K562 (cell line): ENCODE measurements around the gene ATP2A3. TPM values are rescaled to one million over a fixed set of nuclear protein-coding genes. Genes with fewer than 3 reads are reported as not detected.

ENCODE experiments used
- ATAC-seq: fragments of 200-7000 bp; cut with Tn5 transposase; 3 replicates; pipeline ENCODE4 v1.9.1; 2020; ENCODE audit warnings: moderate library complexity
- BruUV-seq: library from RNA; stranded (reverse); fragments of 400-500 nt; replicated peaks from 2 replicates; lab custom pipeline; 2021; lab: Mats Ljungman, UMichigan
- CTCF ChIA-PET: fragments of 300-600 bp; formaldehyde crosslinking; extraction: SDS; loops from one replicate; lab custom pipeline; 2021; ENCODE audit warnings: low intra/inter-chr PET ratio; lab: Yijun Ruan, JAX
- POLR2A ChIA-PET: fragments of 300-600, 350-650 bp; sonication (Branson Sonifier 250); formaldehyde crosslinking; extraction: SDS; loops from one replicate; lab custom pipeline; 2021; ENCODE audit warnings: antibody characterized with exemption, inconsistent platforms; lab: Yijun Ruan, JAX
- DNase-seq, 4 experiments: peaks; one replicate each; pipeline versions ENCODE4 v3.0.0 to v3.0.0-alpha.2; 2011 to 2018; ENCODE audit warnings: low spot score in 3 of 4, mixed read lengths in 3 of 4; ENCODE audit errors: extremely low read depth in 1 of 4
- FAIRE-seq: peaks from 2 replicates; lab custom pipeline; 2011; peaks lifted over from hg19 to GRCh38; lab: Jason Lieb, UNC
- H2AFZ ChIP-seq: 2 replicates; pipeline ENCODE4 v1.6.0; 2011; ENCODE audit warnings: low read depth, low read length, control low read depth, inconsistent platforms
- H3K27ac ChIP-seq: fragments of 200-600 bp; 3 replicates; pipeline ENCODE4 v1.8.0; 2011; ENCODE audit warnings: low read depth, mild to moderate bottlenecking, control low read depth, inconsistent platforms, low read length, moderate library complexity, mixed read lengths; ENCODE audit errors: extremely low read depth
- H3K27me3 ChIP-seq, 2 experiments: fragments of 300-600 bp in 1 of 2; 2 replicates in 1 of 2; 3 replicates in 1 of 2; pipeline versions ENCODE4 v1.6.0 to v1.8.0; 2011; ENCODE audit warnings: inconsistent platforms in 2 of 2, low read length in 2 of 2, mild to moderate bottlenecking in 1 of 2, mixed read lengths in 1 of 2, moderate library complexity in 1 of 2; ENCODE audit not compliant: control insufficient read depth in 2 of 2, insufficient read depth in 2 of 2
- H3K36me3 ChIP-seq: fragments of 300-600 bp; 3 replicates; pipeline ENCODE4 v1.8.0; 2011; ENCODE audit warnings: mild to moderate bottlenecking, low read length, inconsistent platforms; ENCODE audit not compliant: control insufficient read depth, insufficient read depth
- H3K4me1 ChIP-seq, 2 experiments: fragments of 200-600 bp in 1 of 2; replicated peaks in 1 of 2; 2 replicates in 1 of 2; 3 replicates in 1 of 2; pipeline versions ENCODE4 v1.5.1 to v1.8.0; 2011; ENCODE audit warnings: inconsistent platforms in 2 of 2, low read length in 2 of 2, mild to moderate bottlenecking in 1 of 2, mixed read lengths in 1 of 2, moderate library complexity in 1 of 2; ENCODE audit not compliant: control insufficient read depth in 2 of 2, insufficient read depth in 2 of 2
- H3K4me2 ChIP-seq: 2 replicates; pipeline ENCODE4 v1.6.1; 2011; ENCODE audit warnings: low read length, control low read depth, inconsistent platforms, mixed read lengths; ENCODE audit not compliant: insufficient read depth
- H3K4me3 ChIP-seq: fragments of 200-600 bp; sonication (generic), shearing (Covaris generic); 2 replicates; pipeline ENCODE4 v1.5.1; 2016; ENCODE audit warnings: control low read depth, inconsistent platforms
- H3K79me2 ChIP-seq: fragments of 200-600 bp; 3 replicates; pipeline ENCODE4 v1.8.0; 2011; ENCODE audit warnings: low read length, inconsistent platforms; ENCODE audit not compliant: control insufficient read depth, insufficient read depth
- H3K9ac ChIP-seq, 2 experiments: 2 replicates each; pipeline versions ENCODE4 v1.6.0 to v1.6.1; 2011; ENCODE audit warnings: low read depth in 2 of 2, low read length in 2 of 2, control low read depth in 1 of 2, inconsistent platforms in 1 of 2, mild to moderate bottlenecking in 1 of 2, mixed read lengths in 1 of 2; ENCODE audit not compliant: insufficient read depth in 1 of 2
- H3K9me1 ChIP-seq: one replicate; pipeline ENCODE4 v1.6.0; 2011; ENCODE audit warnings: inconsistent platforms, mild to moderate bottlenecking, low read length, moderate library complexity; ENCODE audit not compliant: control insufficient read depth, insufficient read depth
- H3K9me3 ChIP-seq: replicated peaks from 2 replicates; pipeline ENCODE4 v1.5.1; 2011; ENCODE audit warnings: low read depth, low read length, inconsistent platforms; ENCODE audit not compliant: control insufficient read depth, insufficient read depth
- H4K20me1 ChIP-seq: replicated peaks from 2 replicates; pipeline ENCODE4 v1.6.1; 2011; ENCODE audit warnings: low read length, inconsistent platforms, mixed read lengths; ENCODE audit not compliant: control insufficient read depth, insufficient read depth
- ADNP ChIP-seq: fragments of 200-800 bp; sonication (Bioruptor generic); IDR thresholded peaks from 2 replicates; pipeline ENCODE4 v1.6.1; 2016; ENCODE audit warnings: missing genetic modification characterization, missing compliant biosample characterization
- LCOR ChIP-seq: sonication (generic); formaldehyde crosslinking; IDR thresholded peaks from 2 replicates; pipeline ENCODE4 v1.8.0; 2022; ENCODE audit warnings: mild to moderate bottlenecking, missing genetic modification reagents
- MCM3 ChIP-seq: fragments of 450-650 bp; IDR thresholded peaks from 2 replicates; pipeline ENCODE4 v1.6.1; 2016
- NFE2L1 ChIP-seq: fragments of 450-650 bp; IDR thresholded peaks from 2 replicates; pipeline ENCODE4 v1.6.1; 2016; ENCODE audit warnings: missing genetic modification characterization, low read depth, mild to moderate bottlenecking, missing compliant biosample characterization, moderate library complexity, borderline replicate concordance
- TAL1 ChIP-seq: fragments of 450-650 bp; IDR thresholded peaks from 2 replicates; pipeline ENCODE4 v1.6.1; 2016; ENCODE audit warnings: mild to moderate bottlenecking
- XRCC5 ChIP-seq: fragments of 200-400 bp; formaldehyde crosslinking; IDR thresholded peaks from 2 replicates; pipeline ENCODE4 v1.6.1; 2017; ENCODE audit warnings: low read depth, mild to moderate bottlenecking, low read length
- ZNF316 ChIP-seq: fragments of 450-650 bp; IDR thresholded peaks from 2 replicates; pipeline ENCODE4 v1.6.1; 2016
- ZNF695 ChIP-seq: fragments of 450-650 bp; formaldehyde crosslinking; IDR thresholded peaks from 2 replicates; pipeline ENCODE4 v1.4.0; 2020; ENCODE audit warnings: mild to moderate bottlenecking, moderate library complexity
- WGBS: fragments of 100-300 bp; shearing (Covaris generic); methylation state at CpG from one replicate; pipeline ENCODE4 v1.1.6; 2016; ENCODE audit warnings: low coverage, mixed read lengths; ENCODE audit not compliant: insufficient coverage; ENCODE audit errors: missing lambda C conversion rate; 5-methylcytosine and 5-hydroxymethylcytosine counted together
- in situ Hi-C: fragments of 300-500 bp; cut with MboI; formaldehyde crosslinking; loops from 4 replicates; pipeline ENCODE4 v1.15.0; 2018; ENCODE audit warnings: inconsistent platforms, mixed read lengths
- intact Hi-C: fragments of 100-400 bp; cut with micrococcal nuclease; formaldehyde crosslinking; loops from 2 replicates; pipeline ENCODE4 v1.14.2; 2022
- polyA plus RNA-seq, 8 experiments: library from polyadenylated mRNA; depleted of rRNA in 4 of 8; stranded (reverse) in 5 of 8; unstranded in 3 of 8; fragments of >200 nt; fragmentation: Nextera tagmentation in 2 of 8; fragmentation: Illumina TruSeq in 1 of 8; extraction: Ambion mirVana in 2 of 8; extraction: Trizol in 1 of 8; gene quantifications; 2 replicates each; pipeline versions ENCODE4 v1.2.1 to v1.2.3, GENCODE V29; 2011 to 2014; ENCODE audit warnings: inconsistent platforms in 1 of 8, missing spikeins in 1 of 8
- total RNA-seq, 7 experiments: library from RNA; depleted of rRNA in 6 of 7; stranded (reverse); fragments of >200 nt in 6 of 7; fragmentation: Illumina TruSeq in 2 of 7; extraction: Trizol in 2 of 7; gene quantifications; 2 replicates each; pipeline versions ENCODE4 v1.2.1 to v1.2.3, GENCODE V29; 2011 to 2021; ENCODE audit warnings: low replicate concordance in 1 of 7
- TF ChIP-seq, protein P1 (sequence below), 2 experiments: fragments of 450-650 bp; IDR thresholded peaks; 2 replicates each; pipeline ENCODE4 v1.6.1; 2016
- TF ChIP-seq, protein P2 (sequence below): fragments of 250-450 bp; sonication (Bioruptor Pico); IDR thresholded peaks from 2 replicates; pipeline ENCODE4 v1.5.0; 2021
- TF ChIP-seq, protein P3 (sequence below): sonication (generic); formaldehyde crosslinking; IDR thresholded peaks from 2 replicates; pipeline ENCODE4 v1.8.0; 2022; ENCODE audit warnings: mild to moderate bottlenecking, low read depth, missing genetic modification reagents
- TF ChIP-seq, protein P4 (sequence below): fragments of 450-650 bp; IDR thresholded peaks from 2 replicates; pipeline ENCODE4 v1.6.1; 2017; ENCODE audit warnings: antibody characterized with exemption, mild to moderate bottlenecking
- TF ChIP-seq, protein P5 (sequence below): fragments of 450-650 bp; formaldehyde crosslinking; IDR thresholded peaks from 2 replicates; pipeline ENCODE4 v1.4.0; 2022; ENCODE audit warnings: mild to moderate bottlenecking, moderate library complexity

Gene ATP2A3
- total and polyA plus RNA-seq, 9 of the 15 experiments (the other 6 are each of a cell fraction or from before 2014, with no cell fraction given) = 0.65 to 103 (median 31.3) TPM

DNA sequence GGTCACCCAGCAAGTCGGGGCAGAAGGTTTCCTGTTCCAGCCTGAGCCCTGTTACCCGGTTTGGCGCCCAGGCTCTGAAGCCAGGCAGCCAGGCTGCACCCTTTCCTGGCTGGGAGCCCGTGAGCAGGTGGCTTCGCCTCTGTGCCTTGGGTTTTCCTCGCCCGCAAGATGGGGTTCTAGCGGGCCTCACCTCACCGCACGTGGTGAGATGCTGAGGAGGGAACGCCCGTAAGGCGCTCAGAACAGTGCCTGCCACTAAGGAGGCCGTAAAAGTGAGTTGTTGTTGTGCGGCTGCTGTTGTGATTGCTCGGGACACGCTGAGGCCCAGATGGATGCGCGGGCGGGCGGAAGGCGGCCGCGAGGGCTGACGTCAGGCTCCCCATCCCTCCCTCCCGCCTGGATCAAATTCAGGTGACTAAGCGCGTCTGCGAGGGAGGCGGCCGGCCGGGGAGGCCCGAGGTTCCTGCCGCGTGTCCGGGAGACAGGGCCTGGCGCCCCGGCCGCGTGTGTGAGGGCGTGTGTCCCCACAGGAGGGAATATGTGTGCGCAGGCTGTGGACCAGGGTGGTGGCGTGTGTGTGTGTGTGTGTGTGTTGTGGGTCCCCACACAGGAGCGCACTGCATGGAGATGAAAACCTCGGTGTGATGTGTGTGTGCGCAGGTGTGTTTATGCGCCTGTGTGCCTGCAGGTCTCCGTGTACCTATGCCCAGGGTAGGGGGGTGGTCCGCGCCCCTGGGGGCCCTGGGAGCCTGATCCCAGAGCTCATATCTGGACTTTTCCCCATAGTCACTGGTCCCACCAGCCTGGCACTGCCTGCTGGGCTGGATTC lies 75.7 kb downstream of the ATP2A3 start:
- H3K9me3 ChIP-seq = no peaks in the 10 kb centered on the region
- H3K4me1 ChIP-seq = peaks cover 27 to 66% of the 10 kb centered on the region in 2 experiments
- POLR2A ChIA-PET = no interaction called here
- intact Hi-C loops = no loop called here
- ATAC-seq = peak; percentile 72
- H3K79me2 ChIP-seq = peaks cover 36% of the 10 kb centered on the region
- peak; percentile 82 to 92 (median 86) for DNase-seq
- peaks cover 17% of the 10 kb centered on the region; the same call in 1 of the 3 replicates for H3K36me3 ChIP-seq
- H4K20me1 ChIP-seq = no peaks in the 10 kb centered on the region
- peak overlapping the region; percentile 79 to 92 for H3K9ac ChIP-seq
- H2AFZ ChIP-seq = peak overlapping the region; percentile 77
- peak overlapping the region; percentile 68 for H3K4me2 ChIP-seq
- BruUV-seq = TSS peak; percentile 92
- peak; percentile 82 for FAIRE-seq
- H3K9me1 ChIP-seq = no peaks in the 10 kb centered on the region
- CTCF ChIA-PET = no interaction called here
- no peaks in the 10 kb centered on the region for H3K27me3 ChIP-seq
- in situ Hi-C loops = no loop called here
- WGBS = 11% methylated on average over 7 of the region's 50 CpGs
- H3K4me3 ChIP-seq = no peak overlapping the region
- peak overlapping the region; percentile 87 for H3K27ac ChIP-seq
- TF ChIP-seq, protein P1, sequence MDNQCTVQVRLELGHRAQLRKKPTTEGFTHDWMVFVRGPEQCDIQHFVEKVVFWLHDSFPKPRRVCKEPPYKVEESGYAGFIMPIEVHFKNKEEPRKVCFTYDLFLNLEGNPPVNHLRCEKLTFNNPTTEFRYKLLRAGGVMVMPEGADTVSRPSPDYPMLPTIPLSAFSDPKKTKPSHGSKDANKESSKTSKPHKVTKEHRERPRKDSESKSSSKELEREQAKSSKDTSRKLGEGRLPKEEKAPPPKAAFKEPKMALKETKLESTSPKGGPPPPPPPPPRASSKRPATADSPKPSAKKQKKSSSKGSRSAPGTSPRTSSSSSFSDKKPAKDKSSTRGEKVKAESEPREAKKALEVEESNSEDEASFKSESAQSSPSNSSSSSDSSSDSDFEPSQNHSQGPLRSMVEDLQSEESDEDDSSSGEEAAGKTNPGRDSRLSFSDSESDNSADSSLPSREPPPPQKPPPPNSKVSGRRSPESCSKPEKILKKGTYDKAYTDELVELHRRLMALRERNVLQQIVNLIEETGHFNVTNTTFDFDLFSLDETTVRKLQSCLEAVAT (IDR thresholded peaks at IDR 0.05) = no peak
- TF ChIP-seq ADNP (tag) (no peak), TAL1 (no peak), MCM3 (no peak), ZNF695 (no peak), NFE2L1 (tag) (no peak), LCOR (CRISPR knock-in tag) (0 out of 2 replicates have a peak, but pooled peaks have one; percentile 50), XRCC5 (0 out of 2 replicates have a peak, but pooled peaks have one; percentile 15), ZNF316 (peak; percentile 64)
- TF ChIP-seq, protein P2, sequence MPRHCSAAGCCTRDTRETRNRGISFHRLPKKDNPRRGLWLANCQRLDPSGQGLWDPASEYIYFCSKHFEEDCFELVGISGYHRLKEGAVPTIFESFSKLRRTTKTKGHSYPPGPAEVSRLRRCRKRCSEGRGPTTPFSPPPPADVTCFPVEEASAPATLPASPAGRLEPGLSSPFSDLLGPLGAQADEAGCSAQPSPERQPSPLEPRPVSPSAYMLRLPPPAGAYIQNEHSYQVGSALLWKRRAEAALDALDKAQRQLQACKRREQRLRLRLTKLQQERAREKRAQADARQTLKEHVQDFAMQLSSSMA (CRISPR knock-in tag) = no peak
- TF ChIP-seq, protein P3, sequence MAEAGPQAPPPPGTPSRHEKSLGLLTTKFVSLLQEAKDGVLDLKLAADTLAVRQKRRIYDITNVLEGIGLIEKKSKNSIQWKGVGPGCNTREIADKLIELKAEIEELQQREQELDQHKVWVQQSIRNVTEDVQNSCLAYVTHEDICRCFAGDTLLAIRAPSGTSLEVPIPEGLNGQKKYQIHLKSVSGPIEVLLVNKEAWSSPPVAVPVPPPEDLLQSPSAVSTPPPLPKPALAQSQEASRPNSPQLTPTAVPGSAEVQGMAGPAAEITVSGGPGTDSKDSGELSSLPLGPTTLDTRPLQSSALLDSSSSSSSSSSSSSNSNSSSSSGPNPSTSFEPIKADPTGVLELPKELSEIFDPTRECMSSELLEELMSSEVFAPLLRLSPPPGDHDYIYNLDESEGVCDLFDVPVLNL (CRISPR knock-in tag) = no peak
- TF ChIP-seq, protein P4, sequence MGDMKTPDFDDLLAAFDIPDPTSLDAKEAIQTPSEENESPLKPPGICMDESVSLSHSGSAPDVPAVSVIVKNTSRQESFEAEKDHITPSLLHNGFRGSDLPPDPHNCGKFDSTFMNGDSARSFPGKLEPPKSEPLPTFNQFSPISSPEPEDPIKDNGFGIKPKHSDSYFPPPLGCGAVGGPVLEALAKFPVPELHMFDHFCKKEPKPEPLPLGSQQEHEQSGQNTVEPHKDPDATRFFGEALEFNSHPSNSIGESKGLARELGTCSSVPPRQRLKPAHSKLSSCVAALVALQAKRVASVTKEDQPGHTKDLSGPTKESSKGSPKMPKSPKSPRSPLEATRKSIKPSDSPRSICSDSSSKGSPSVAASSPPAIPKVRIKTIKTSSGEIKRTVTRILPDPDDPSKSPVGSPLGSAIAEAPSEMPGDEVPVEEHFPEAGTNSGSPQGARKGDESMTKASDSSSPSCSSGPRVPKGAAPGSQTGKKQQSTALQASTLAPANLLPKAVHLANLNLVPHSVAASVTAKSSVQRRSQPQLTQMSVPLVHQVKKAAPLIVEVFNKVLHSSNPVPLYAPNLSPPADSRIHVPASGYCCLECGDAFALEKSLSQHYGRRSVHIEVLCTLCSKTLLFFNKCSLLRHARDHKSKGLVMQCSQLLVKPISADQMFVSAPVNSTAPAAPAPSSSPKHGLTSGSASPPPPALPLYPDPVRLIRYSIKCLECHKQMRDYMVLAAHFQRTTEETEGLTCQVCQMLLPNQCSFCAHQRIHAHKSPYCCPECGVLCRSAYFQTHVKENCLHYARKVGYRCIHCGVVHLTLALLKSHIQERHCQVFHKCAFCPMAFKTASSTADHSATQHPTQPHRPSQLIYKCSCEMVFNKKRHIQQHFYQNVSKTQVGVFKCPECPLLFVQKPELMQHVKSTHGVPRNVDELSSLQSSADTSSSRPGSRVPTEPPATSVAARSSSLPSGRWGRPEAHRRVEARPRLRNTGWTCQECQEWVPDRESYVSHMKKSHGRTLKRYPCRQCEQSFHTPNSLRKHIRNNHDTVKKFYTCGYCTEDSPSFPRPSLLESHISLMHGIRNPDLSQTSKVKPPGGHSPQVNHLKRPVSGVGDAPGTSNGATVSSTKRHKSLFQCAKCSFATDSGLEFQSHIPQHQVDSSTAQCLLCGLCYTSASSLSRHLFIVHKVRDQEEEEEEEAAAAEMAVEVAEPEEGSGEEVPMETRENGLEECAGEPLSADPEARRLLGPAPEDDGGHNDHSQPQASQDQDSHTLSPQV = peak; percentile 93
- TF ChIP-seq, protein P5, sequence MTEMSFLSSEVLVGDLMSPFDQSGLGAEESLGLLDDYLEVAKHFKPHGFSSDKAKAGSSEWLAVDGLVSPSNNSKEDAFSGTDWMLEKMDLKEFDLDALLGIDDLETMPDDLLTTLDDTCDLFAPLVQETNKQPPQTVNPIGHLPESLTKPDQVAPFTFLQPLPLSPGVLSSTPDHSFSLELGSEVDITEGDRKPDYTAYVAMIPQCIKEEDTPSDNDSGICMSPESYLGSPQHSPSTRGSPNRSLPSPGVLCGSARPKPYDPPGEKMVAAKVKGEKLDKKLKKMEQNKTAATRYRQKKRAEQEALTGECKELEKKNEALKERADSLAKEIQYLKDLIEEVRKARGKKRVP (CRISPR knock-in tag) = no peak
